Activated CD4-positive, CD25-positive, alpha-beta regulatory T cell treated with anti-CD3 and anti-CD28 coated beads, Interleukin-2, amount 50 U/mL, for 16 hours (primary cell): ENCODE results near the gene FOSL1.

ENCODE experiments used
- DNase-seq: peaks from one replicate; pipeline ENCODE4 v3.0.0-alpha.2; 2020; ENCODE audit warnings: low read depth, low spot score

The FOSL1 gene

GRCh38 chr11:65863889-65864705 is 36.1 kb downstream of the FOSL1 start:
- no peak for DNase-seq

GRCh38 chr11:65862941-65863888 is 37.0 kb downstream of the FOSL1 start:
- no peak for DNase-seq

GRCh38 chr11:65862191-65862735 is 37.9 kb downstream of the FOSL1 start:
- no peak for DNase-seq

- no peak for DNase-seq
These were observed 38.5 kb downstream of the FOSL1 start for GRCh38 chr11:65861533-65862183.

- DNase-seq = no peak
These were observed 39.1 kb downstream of the FOSL1 start for GRCh38 chr11:65861165-65861505.

GRCh38 chr11:65860278-65861164 is 39.7 kb downstream of the FOSL1 start, which contains the start of gene MUS81:
MUS81 (plus strand) TSS chr11:65860433; CDS start chr11:65860754, 321 bp downstream.
- DNase-seq = peak; percentile 89

- no peak for DNase-seq
These were observed 40.3 kb downstream of the FOSL1 start for GRCh38 chr11:65859812-65860277.

- DNase-seq = peak; percentile 93
These were observed 40.9 kb downstream of the FOSL1 start for GRCh38 chr11:65859095-65859811.

- no peak for DNase-seq
These were observed 41.5 kb downstream of the FOSL1 start for GRCh38 chr11:65858681-65859087.

GRCh38 chr11:65857853-65858680 is 42.1 kb downstream of the FOSL1 start, which contains the start of gene CFL1:
CFL1 (minus strand) TSS chr11:65858180; CDS start chr11:65858099, 81 bp downstream.
- peak; percentile 92 for DNase-seq

- DNase-seq = peak; percentile 31
These were observed 42.7 kb downstream of the FOSL1 start for GRCh38 chr11:65857500-65857852.

GRCh38 chr11:65856689-65857499 is 43.3 kb downstream of the FOSL1 start:
- peak; percentile 67 for DNase-seq

- no peak for DNase-seq
These were observed 44.2 kb downstream of the FOSL1 start for GRCh38 chr11:65855927-65856363.

- no peak for DNase-seq
These were observed 45.0 kb downstream of the FOSL1 start for GRCh38 chr11:65854852-65855837.

- no peak for DNase-seq
These were observed 46.0 kb downstream of the FOSL1 start for GRCh38 chr11:65854161-65854592.

GRCh38 chr11:65853246-65853979 is 46.8 kb downstream of the FOSL1 start:
- no peak for DNase-seq
